DOHH2 (cell line): ENCODE data around the gene APOL4.
"Not testable (repeated sequence)": the region's sequence is repeated elsewhere in the genome, so short reads cannot be mapped to it uniquely, and the experiment has no call there.

Experiments
- H3F3A ChIP-seq: fragments of 200-600 bp; sonication (generic), shearing (Covaris generic); 2 replicates; pipeline ENCODE4 v1.6.0; 2016; ENCODE audit warnings: antibody characterized with exemption, mild to moderate bottlenecking; ENCODE audit not compliant: control insufficient read depth, insufficient read depth
- H3K27ac ChIP-seq: fragments of 200-600 bp; sonication (generic); 2 replicates; pipeline ENCODE4 v1.5.1; 2014; ENCODE audit warnings: low read depth, mild to moderate bottlenecking, low read length, moderate library complexity
- H3K27me3 ChIP-seq: fragments of 200-600 bp; sonication (generic); 2 replicates; pipeline ENCODE4 v1.6.1; 2014; ENCODE audit warnings: mild to moderate bottlenecking, low read length, mixed read lengths; ENCODE audit not compliant: control insufficient read depth
- H3K36me3 ChIP-seq: fragments of 200-600 bp; sonication (generic); 2 replicates; pipeline ENCODE4 v1.6.1; 2014; ENCODE audit warnings: mild to moderate bottlenecking, low read length, moderate library complexity, mixed read lengths; ENCODE audit not compliant: control insufficient read depth
- H3K4me1 ChIP-seq: fragments of 200-600 bp; sonication (generic); 2 replicates; pipeline ENCODE4 v1.6.1; 2014; ENCODE audit warnings: mild to moderate bottlenecking, low read length, mixed read lengths; ENCODE audit not compliant: control insufficient read depth
- H3K4me2 ChIP-seq: fragments of 200-600 bp; sonication (generic); 2 replicates; pipeline ENCODE4 v1.6.0; 2014; ENCODE audit warnings: mild to moderate bottlenecking, low read length, moderate library complexity
- H3K4me3 ChIP-seq: fragments of 200-600 bp; sonication (generic); 2 replicates; pipeline ENCODE4 v1.5.1; 2014; ENCODE audit warnings: mild to moderate bottlenecking, low read length, mixed read lengths
- H3K79me2 ChIP-seq: fragments of 200-600 bp; sonication (generic); 2 replicates; pipeline ENCODE4 v1.6.1; 2014; ENCODE audit warnings: mild to moderate bottlenecking, low read length, mixed read lengths; ENCODE audit not compliant: control insufficient read depth
- H3K9me2 ChIP-seq: fragments of 200-600 bp; sonication (generic); replicated peaks from 2 replicates; pipeline ENCODE4 v1.6.1; 2014; ENCODE audit warnings: mild to moderate bottlenecking, low read length, mixed read lengths; ENCODE audit not compliant: control insufficient read depth
- H3K9me3 ChIP-seq: fragments of 200-600 bp; sonication (generic); 2 replicates; pipeline ENCODE4 v1.6.1; 2014; ENCODE audit warnings: antibody characterized with exemption, low read length, mixed read lengths; ENCODE audit not compliant: control insufficient read depth, insufficient read depth
- H4K20me1 ChIP-seq: fragments of 200-600 bp; sonication (generic); 2 replicates; pipeline ENCODE4 v1.6.0; 2014; ENCODE audit warnings: low read depth, mild to moderate bottlenecking, antibody characterized with exemption, low read length, moderate library complexity; ENCODE audit not compliant: control insufficient read depth, insufficient read depth
- EZH2phosphoT487 ChIP-seq: fragments of 200-600 bp; sonication (generic); IDR thresholded peaks from 2 replicates; pipeline ENCODE4 v1.6.1; 2017; ENCODE audit warnings: borderline replicate concordance, mild to moderate bottlenecking, antibody characterized with exemption, low read length, moderate library complexity, mixed read lengths
- TF ChIP-seq, protein P1 (sequence below): fragments of 200-600 bp; sonication (generic); IDR thresholded peaks from one replicate; pipeline ENCODE4 v1.5.1; 2014; ENCODE audit warnings: antibody characterized with exemption, mild to moderate bottlenecking, low read depth, low read length; ENCODE audit not compliant: poor library complexity, severe bottlenecking

APOL4 gene

DNA sequence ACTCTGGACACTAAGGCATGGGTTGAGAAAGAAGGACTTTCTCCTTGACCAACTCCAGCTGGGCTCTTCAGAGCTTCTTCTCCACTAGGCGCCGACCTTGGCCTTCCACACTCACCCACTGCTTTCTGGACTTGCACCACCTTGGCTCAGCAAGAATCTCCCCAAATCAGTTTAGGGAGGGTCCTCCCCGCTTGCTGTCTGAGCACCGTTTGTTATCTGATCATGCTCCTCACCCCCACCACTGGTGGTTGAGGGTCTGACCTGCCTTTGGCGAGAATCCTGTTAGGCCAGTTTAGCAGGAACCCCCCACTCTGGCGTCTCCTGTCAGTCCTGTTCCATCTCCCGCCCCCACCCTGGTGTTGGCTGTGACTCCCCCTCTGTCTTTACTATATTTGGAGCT, 27.3 kb upstream of the APOL4 start:
- Histone ChIP-seq H3F3A (no peaks in the 10 kb centered on the region), H3K4me3 (no peak overlapping the region), H3K27me3 (no peaks in the 10 kb centered on the region), H3K36me3 (no peaks in the 10 kb centered on the region), H3K79me2 (no peaks in the 10 kb centered on the region), H3K9me3 (no peaks in the 10 kb centered on the region), H3K9me2 (no peaks in the 10 kb centered on the region), H3K4me1 (no peaks in the 10 kb centered on the region), H4K20me1 (no peaks in the 10 kb centered on the region), H3K4me2 (no peak overlapping the region), H3K27ac (no peak overlapping the region)
- TF ChIP-seq, protein P1, sequence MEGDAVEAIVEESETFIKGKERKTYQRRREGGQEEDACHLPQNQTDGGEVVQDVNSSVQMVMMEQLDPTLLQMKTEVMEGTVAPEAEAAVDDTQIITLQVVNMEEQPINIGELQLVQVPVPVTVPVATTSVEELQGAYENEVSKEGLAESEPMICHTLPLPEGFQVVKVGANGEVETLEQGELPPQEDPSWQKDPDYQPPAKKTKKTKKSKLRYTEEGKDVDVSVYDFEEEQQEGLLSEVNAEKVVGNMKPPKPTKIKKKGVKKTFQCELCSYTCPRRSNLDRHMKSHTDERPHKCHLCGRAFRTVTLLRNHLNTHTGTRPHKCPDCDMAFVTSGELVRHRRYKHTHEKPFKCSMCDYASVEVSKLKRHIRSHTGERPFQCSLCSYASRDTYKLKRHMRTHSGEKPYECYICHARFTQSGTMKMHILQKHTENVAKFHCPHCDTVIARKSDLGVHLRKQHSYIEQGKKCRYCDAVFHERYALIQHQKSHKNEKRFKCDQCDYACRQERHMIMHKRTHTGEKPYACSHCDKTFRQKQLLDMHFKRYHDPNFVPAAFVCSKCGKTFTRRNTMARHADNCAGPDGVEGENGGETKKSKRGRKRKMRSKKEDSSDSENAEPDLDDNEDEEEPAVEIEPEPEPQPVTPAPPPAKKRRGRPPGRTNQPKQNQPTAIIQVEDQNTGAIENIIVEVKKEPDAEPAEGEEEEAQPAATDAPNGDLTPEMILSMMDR: no peak
- no peak for TF ChIP-seq EZH2phosphoT487

DNA sequence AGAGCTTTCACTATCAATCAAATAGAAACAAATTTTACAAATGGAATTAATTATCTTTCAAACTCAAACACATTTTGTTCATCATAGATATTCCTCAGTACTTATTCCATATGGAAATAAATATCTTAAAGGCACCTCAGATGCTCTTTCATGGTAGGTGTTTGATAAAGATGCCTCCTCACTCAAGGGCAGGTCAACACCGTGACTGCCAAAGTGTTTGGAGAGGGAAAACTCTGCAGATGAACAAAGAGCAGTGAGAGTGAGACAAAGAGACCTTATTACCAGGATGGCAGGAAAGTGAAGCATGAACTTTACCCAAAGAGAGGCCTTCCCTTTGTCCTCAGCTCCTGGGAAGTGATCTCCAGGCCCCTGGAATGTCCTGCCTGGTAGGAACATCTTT, 26.8 kb upstream of the APOL4 start:
- H3F3A ChIP-seq, H3K27me3 ChIP-seq, H3K79me2 ChIP-seq, H3K4me3 ChIP-seq, H4K20me1 ChIP-seq, H3K9me2 ChIP-seq, H3K4me1 ChIP-seq, H3K27ac ChIP-seq, H3K36me3 ChIP-seq, H3K4me2 ChIP-seq, H3K9me3 ChIP-seq: not testable (repeated sequence)

DNA sequence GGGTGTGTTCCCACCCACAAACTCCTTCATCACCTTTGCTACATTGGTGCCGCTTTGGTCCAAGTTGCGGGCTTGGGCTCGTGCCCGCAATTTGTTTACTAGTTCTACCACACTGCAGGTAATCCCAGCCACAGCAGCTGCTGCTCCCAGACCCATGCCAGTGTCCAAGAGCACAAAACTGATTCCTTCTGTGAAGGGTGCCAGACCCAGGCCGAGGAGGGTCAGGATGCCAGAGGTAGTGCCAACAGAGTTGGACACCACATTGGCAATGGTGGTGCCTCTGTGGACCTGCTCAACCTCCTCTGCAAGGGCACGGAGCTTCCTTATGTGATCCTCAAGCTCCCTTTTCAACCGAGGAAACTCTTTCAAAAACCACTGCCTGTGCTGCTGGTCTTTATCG, 26.2 kb upstream of the APOL4 start:
- no peaks in the 10 kb centered on the region for H3K9me3 ChIP-seq

DNA sequence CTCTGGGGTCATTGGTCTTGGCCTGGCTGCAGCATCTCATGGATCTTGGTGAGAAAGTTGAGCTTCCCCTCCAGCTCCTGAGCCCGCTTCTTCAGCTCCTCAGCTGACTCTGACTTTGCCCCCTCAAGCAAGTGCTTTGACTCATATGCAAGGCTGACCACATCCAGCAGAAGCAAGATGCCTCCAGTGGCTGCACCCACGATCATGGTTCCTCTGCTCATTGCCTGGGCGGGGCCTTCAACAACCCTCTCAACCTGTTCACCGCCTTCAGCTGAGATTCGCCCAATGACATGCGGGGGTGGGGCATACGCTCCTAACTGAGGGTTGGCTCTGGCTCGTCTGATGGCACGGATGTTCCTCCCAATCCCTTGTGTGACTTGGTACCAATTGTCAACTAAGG, 25.8 kb upstream of the APOL4 start:
- H3K9me3 ChIP-seq: no peaks in the 10 kb centered on the region
- no peaks in the 10 kb centered on the region for H3F3A ChIP-seq
- no peak overlapping the region for H3K27ac ChIP-seq
- 0 out of 2 replicates have a peak, but pooled peaks cover 2% of the 10 kb centered on the region for H3K27me3 ChIP-seq
- no peak for TF ChIP-seq EZH2phosphoT487
- TF ChIP-seq, protein P1: no peak
- H4K20me1 ChIP-seq: no peaks in the 10 kb centered on the region
- H3K4me2 ChIP-seq: no peak overlapping the region
- no peaks in the 10 kb centered on the region for H3K36me3 ChIP-seq
- no peaks in the 10 kb centered on the region for H3K9me2 ChIP-seq
- no peak overlapping the region for H3K4me3 ChIP-seq
- H3K79me2 ChIP-seq: no peaks in the 10 kb centered on the region
- no peaks in the 10 kb centered on the region for H3K4me1 ChIP-seq

More for the DNA sequence above, 26.2 kb upstream of the APOL4 start:
- H3K4me1 ChIP-seq: no peaks in the 10 kb centered on the region
- H3K36me3 ChIP-seq: no peaks in the 10 kb centered on the region
- no peak for TF ChIP-seq EZH2phosphoT487
- TF ChIP-seq, protein P1: no peak
- no peak overlapping the region for H3K4me2 ChIP-seq
- H3K27ac ChIP-seq: no peak overlapping the region
- H3K4me3 ChIP-seq: no peak overlapping the region
- H4K20me1 ChIP-seq: no peaks in the 10 kb centered on the region
- no peaks in the 10 kb centered on the region for H3F3A ChIP-seq
- no peaks in the 10 kb centered on the region for H3K27me3 ChIP-seq
- H3K9me2 ChIP-seq: no peaks in the 10 kb centered on the region
- H3K79me2 ChIP-seq: no peaks in the 10 kb centered on the region
